Nephron progenitor cell (in vitro differentiated cells): ENCODE measurements around the gene MAML2.

Source experiments
- DNase-seq: peaks from one replicate; pipeline ENCODE4 v3.0.0; 2021
- H3K27ac Mint-ChIP-seq: 2 replicates; pipeline ENCODE4 v1.8.0; 2021; ENCODE audit warnings: mild to moderate bottlenecking, moderate library complexity, mixed read lengths
- H3K27me3 Mint-ChIP-seq: 2 replicates; pipeline ENCODE4 v1.8.0; 2021; ENCODE audit warnings: mild to moderate bottlenecking, low read depth, mixed read lengths; ENCODE audit not compliant: poor library complexity
- H3K36me3 Mint-ChIP-seq: 2 replicates; pipeline ENCODE4 v1.8.0; 2021; ENCODE audit warnings: low read depth, mixed read lengths
- H3K4me1 Mint-ChIP-seq: 2 replicates; pipeline ENCODE4 v1.8.0; 2021; ENCODE audit warnings: mixed read lengths
- H3K4me3 Mint-ChIP-seq: 2 replicates; pipeline ENCODE4 v1.8.0; 2021; ENCODE audit warnings: mild to moderate bottlenecking, moderate library complexity, mixed read lengths
- H3K9me3 Mint-ChIP-seq: 2 replicates; pipeline ENCODE4 v1.8.0; 2021; ENCODE audit warnings: mild to moderate bottlenecking, moderate library complexity, mixed read lengths
- TF ChIP-seq, protein P1 (sequence below): fragments of 200-600 bp; sonication (generic); IDR thresholded peaks from 2 replicates; pipeline ENCODE4 v1.5.0; 2021; ENCODE audit warnings: antibody characterized with exemption

MAML2 gene

DNA sequence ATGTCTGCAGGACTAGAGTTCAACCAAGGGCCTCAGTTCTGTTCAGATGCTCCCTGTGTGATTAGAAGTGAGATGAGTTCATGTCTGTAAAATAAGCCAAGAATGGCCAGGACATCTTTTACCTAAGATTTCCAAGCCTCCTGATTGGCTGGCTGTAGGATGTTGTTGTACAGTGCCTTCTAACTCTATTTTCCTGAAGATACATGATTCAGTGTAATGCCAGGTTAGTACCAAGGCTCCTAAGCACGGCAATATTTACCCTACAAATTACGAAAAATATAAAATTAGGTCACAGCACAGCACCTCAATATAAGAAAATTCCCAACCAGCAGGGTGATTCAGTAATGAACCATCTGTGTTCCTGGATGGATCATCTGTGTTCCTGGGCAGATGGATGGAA lies 279.1 kb downstream of the MAML2 start:
- Mint-ChIP-seq H3K27me3 (no peaks in the 10 kb centered on the region), H3K9me3 (no peaks in the 10 kb centered on the region), H3K4me1 (peaks cover 30% of the 10 kb centered on the region), H3K27ac (no peak overlapping the region), H3K4me3 (no peak overlapping the region), H3K36me3 (peaks cover 13% of the 10 kb centered on the region)
- TF ChIP-seq, protein P1, sequence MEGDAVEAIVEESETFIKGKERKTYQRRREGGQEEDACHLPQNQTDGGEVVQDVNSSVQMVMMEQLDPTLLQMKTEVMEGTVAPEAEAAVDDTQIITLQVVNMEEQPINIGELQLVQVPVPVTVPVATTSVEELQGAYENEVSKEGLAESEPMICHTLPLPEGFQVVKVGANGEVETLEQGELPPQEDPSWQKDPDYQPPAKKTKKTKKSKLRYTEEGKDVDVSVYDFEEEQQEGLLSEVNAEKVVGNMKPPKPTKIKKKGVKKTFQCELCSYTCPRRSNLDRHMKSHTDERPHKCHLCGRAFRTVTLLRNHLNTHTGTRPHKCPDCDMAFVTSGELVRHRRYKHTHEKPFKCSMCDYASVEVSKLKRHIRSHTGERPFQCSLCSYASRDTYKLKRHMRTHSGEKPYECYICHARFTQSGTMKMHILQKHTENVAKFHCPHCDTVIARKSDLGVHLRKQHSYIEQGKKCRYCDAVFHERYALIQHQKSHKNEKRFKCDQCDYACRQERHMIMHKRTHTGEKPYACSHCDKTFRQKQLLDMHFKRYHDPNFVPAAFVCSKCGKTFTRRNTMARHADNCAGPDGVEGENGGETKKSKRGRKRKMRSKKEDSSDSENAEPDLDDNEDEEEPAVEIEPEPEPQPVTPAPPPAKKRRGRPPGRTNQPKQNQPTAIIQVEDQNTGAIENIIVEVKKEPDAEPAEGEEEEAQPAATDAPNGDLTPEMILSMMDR = no peak
- DNase-seq = no peak

DNA sequence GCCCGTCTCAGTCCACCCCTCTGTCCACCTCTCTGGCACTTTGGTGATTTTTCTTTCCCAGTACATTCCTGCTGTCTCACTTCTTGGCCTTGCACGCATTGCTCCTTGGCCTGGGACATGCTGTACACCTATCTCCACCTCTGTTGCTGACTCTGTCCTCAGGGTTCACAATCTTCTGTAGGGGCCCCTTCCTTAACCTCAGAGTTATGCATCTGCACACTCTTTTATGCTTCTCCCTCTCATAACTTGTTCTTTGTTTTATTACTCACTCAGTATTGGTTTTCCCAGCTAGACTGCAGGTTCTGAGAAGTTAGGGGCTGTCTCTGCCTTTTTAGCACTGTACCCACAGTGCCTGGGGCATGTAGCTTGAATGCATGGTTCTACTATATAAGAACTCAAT lies 279.9 kb downstream of the MAML2 start:
- peak overlapping the region; percentile 45 for H3K27ac Mint-ChIP-seq
- TF ChIP-seq, protein P1 = no peak
- no peaks in the 10 kb centered on the region for H3K27me3 Mint-ChIP-seq
- no peaks in the 10 kb centered on the region for H3K9me3 Mint-ChIP-seq
- peaks cover 10% of the 10 kb centered on the region for H3K36me3 Mint-ChIP-seq
- DNase-seq = no peak
- H3K4me1 Mint-ChIP-seq = peaks cover 30% of the 10 kb centered on the region
- no peak overlapping the region for H3K4me3 Mint-ChIP-seq

GRCh38 chr11:96062134-96062533 lies 280.9 kb downstream of the MAML2 start:
- H3K4me3 Mint-ChIP-seq = no peak overlapping the region
- no peak for DNase-seq
- H3K27ac Mint-ChIP-seq = no peak overlapping the region
- TF ChIP-seq, protein P1 = no peak
- peaks cover 30% of the 10 kb centered on the region for H3K4me1 Mint-ChIP-seq
- H3K36me3 Mint-ChIP-seq = peaks cover 9% of the 10 kb centered on the region
- no peaks in the 10 kb centered on the region for H3K9me3 Mint-ChIP-seq
- no peaks in the 10 kb centered on the region for H3K27me3 Mint-ChIP-seq

DNA sequence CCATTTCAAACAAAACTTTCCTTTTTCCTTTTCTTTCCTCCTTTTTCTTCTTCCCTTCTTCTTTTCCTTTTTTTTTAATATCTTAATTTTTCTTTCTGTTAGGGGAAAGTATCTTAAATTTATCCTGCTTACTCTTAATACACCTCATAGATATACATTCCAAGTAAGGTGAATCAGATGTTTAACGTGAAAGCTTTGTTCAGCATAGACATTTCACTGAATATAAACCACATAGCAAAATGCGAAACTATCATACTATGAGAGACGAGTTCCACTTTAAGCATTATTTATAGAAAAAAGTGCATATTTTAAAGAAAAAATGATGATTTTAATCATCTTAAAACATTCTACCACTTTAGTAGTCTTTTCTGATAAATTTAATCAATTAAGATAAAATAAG lies 281.3 kb downstream of the MAML2 start:
- Mint-ChIP-seq H3K4me1 (peaks cover 31% of the 10 kb centered on the region), H3K4me3 (no peak overlapping the region), H3K36me3 (peaks cover 9% of the 10 kb centered on the region), H3K9me3 (no peaks in the 10 kb centered on the region), H3K27me3 (no peaks in the 10 kb centered on the region), H3K27ac (no peak overlapping the region)
- TF ChIP-seq, protein P1 = no peak
- DNase-seq = no peak

DNA sequence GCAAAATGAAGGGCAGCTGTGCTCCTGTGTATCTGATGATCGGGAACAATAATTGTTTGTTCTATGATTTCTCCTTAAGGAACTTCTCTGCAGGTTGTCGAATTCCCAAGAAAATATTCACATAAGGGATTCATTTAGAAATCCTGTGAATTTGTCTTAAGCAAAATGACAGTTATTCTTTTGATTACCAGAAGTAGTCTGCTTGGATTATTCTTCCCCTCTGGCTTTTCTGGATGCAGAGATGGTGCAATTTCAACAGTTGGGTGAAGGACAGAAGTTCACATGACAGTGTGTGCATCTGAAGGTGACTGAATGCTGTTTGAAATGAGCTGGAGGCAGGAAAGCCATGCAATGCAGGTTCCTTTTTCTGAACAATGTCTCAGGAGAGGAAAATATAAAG lies 281.9 kb downstream of the MAML2 start:
- H3K36me3 Mint-ChIP-seq = peaks cover 6% of the 10 kb centered on the region
- TF ChIP-seq, protein P1 = no peak
- H3K27me3 Mint-ChIP-seq = no peaks in the 10 kb centered on the region
- no peak for DNase-seq
- H3K27ac Mint-ChIP-seq = peak overlapping the region; percentile 44
- H3K4me1 Mint-ChIP-seq = peaks cover 37% of the 10 kb centered on the region
- H3K9me3 Mint-ChIP-seq = no peaks in the 10 kb centered on the region
- H3K4me3 Mint-ChIP-seq = no peak overlapping the region

GRCh38 chr11:96057502-96057901 lies 285.5 kb downstream of the MAML2 start:
- H3K36me3 Mint-ChIP-seq = peaks cover 13% of the 10 kb centered on the region
- peaks cover 50% of the 10 kb centered on the region for H3K4me1 Mint-ChIP-seq
- no peaks in the 10 kb centered on the region for H3K9me3 Mint-ChIP-seq
- no peak overlapping the region for H3K27ac Mint-ChIP-seq
- DNase-seq = no peak
- no peak overlapping the region for H3K4me3 Mint-ChIP-seq
- TF ChIP-seq, protein P1 = no peak
- no peaks in the 10 kb centered on the region for H3K27me3 Mint-ChIP-seq
